Measurements from ENCODE around the gene GAS2L1.

Gene GAS2L1

DNA sequence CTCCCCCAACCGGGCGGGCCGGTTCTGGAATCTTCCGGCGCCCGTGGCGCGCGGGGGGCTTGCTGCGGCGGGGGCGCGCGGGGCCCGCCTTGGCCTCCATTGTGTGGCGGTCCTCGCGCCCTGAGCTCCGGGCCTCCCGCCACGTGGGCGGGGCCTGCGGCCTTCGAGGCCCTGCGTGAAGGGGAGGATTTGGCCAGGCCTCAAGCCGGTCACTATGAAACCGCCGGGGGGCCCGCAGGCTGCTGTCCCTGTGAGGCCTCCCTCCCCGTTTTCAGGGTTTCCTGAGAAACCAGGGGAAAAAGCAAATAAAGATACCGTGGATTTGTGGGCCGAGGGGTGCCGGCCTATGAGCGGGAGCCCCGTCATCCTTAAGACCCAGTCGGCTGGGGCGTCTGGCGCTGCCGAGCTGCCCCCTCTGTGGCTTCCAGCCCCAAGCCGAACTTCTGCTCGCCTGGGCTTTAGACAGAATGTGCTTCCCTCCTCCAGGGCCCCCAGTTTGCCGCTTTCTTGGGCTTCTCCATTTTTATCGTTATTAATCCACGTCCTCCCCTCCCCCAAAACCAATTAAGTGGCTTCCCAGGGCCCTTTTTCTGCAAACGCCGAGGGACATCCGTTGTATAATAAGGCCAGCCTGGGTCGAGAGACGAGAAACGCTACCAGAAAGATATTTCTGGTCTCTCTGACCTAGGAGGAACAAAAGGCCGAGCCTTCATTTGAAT, 37.8 kb upstream of the GAS2L1 start:
- peak overlapping the region; percentile 93 for H3K27ac ChIP-seq
- no peak for TF ChIP-seq ZFX (IDR thresholded peaks at IDR 0.05; ENCODE audit: borderline replicate concordance)
- TF ChIP-seq, protein P1, sequence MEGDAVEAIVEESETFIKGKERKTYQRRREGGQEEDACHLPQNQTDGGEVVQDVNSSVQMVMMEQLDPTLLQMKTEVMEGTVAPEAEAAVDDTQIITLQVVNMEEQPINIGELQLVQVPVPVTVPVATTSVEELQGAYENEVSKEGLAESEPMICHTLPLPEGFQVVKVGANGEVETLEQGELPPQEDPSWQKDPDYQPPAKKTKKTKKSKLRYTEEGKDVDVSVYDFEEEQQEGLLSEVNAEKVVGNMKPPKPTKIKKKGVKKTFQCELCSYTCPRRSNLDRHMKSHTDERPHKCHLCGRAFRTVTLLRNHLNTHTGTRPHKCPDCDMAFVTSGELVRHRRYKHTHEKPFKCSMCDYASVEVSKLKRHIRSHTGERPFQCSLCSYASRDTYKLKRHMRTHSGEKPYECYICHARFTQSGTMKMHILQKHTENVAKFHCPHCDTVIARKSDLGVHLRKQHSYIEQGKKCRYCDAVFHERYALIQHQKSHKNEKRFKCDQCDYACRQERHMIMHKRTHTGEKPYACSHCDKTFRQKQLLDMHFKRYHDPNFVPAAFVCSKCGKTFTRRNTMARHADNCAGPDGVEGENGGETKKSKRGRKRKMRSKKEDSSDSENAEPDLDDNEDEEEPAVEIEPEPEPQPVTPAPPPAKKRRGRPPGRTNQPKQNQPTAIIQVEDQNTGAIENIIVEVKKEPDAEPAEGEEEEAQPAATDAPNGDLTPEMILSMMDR (IDR thresholded peaks at IDR 0.05), result no peak

DNA sequence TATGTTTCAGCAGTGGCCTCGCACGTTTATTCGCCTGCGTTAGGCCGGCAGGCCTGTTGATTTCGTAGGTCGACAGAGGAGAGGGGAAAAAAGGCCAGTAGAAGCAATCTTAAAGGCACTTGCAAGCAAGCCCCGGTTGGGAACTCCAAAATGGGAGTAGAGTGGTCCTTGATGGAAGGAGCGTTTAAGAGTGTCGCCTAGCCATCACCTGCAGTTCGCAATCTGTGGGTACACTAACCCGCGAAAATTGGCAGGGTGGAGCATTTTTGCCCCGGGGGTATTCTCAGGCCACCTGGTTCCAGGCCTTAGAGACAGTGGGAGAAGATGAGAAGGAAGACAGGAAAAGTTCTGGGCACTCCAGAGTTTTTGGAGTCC, 37.2 kb upstream of the GAS2L1 start:
- no peak for TF ChIP-seq ZFX (IDR thresholded peaks at IDR 0.05; ENCODE audit: borderline replicate concordance)
- TF ChIP-seq, protein P1 (IDR thresholded peaks at IDR 0.05), result no peak
- H3K27ac ChIP-seq, result peak overlapping the region; percentile 93

DNA sequence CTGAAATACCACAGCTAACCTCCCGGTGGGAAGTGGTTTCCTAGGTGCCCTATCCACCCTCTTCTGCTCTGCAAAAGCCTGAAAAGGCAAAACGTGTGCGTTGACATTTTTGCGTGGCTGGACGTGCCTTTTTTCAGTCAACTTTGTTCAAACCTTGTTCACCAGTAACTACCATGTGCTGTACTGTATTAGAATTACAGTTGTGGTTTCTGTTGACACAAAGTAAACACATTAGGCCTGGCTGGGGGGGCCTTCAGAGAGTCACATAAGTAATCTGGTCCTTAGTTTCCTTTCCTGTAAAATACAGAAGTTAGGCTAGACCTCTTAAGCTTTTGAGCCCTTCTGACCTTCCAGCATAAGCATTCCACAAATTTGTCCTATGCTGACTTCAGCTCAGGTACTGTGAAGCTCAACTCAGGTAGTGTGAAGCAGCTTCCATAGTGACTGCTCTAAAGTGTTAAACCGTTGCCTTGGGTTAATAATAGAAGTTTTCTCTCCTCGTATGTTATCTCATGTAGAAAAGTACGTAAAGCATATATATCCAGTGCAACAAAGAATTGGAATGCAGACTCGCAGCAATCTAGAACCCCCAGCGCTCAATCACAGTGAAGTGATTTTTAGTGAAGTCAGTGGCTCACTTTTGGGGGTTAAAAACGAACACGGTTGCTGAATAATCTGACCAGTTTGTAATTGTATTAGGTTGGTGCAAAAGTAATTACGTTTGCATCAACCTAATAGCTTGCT, 36.5 kb upstream of the GAS2L1 start:
- peak overlapping the region; percentile 93 for H3K27ac ChIP-seq
- no peak for TF ChIP-seq ZFX (IDR thresholded peaks at IDR 0.05; ENCODE audit: borderline replicate concordance)
- TF ChIP-seq, protein P1 (IDR thresholded peaks at IDR 0.05), result no peak

DNA sequence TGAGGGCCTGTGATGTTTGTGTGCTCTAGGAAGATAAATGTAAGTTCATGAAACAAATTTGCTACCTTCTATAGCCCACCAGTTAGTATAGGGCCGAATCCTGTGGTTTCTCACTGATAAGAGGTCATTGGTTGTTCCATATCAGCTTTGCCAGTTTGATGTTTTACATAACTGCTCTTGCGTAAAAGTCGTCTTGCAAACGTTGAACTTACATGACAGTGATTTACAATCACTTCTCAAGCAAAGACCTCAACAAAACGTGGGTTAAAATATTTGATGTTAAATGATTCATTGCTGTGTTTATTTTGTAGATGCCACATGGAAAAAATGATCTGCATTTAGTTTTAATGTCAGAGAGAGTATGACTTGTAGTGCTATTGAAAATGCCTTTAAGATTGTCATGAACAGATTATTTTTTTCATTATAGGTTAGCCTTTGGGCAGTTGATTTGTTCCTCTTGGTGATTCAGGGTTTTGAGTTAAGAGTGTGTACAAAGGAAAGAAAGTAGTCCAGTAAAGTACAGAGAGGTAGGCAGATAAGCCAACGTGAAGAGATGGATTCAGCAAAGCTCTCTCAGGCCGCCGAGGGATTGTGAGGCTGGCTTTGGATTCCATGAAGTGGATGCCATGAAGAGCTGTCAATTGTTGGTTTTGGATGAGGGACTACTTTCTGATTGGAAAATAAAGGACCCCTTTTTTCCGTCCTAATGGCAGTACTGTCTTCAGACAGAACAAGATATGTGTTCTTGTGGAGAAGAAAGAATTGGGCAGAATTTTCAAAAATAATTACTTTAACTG, 35.8 kb upstream of the GAS2L1 start:
- TF ChIP-seq, protein P1 (IDR thresholded peaks at IDR 0.05), result no peak
- TF ChIP-seq ZFX (IDR thresholded peaks at IDR 0.05; ENCODE audit: borderline replicate concordance), result no peak
- H3K27ac ChIP-seq, result peak overlapping the region; percentile 93; the same call in 1 of the 2 replicates

DNA sequence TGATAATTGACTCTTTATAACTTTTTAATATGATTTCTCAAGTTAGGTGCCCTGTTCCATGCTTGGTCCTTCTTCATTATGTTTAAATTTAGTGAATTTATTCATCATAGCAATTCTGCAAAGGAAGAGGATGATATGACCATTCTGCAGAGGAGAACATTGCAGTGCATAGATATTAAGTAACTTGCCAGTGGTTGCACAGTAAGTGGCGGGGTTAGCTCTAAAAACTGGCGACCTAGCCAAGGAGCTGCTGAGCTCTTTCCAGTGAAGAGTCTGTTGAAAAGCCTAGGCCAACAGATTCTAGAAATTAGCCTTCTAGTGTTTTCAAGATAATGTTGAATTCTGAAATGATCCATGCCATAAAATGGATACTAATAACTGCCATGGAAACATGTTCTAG, 33.8 kb upstream of the GAS2L1 start:
- H3K27ac ChIP-seq, result no peak overlapping the region
- TF ChIP-seq ZFX (IDR thresholded peaks at IDR 0.05; ENCODE audit: borderline replicate concordance), result no peak
- TF ChIP-seq, protein P1 (IDR thresholded peaks at IDR 0.05), result no peak

DNA sequence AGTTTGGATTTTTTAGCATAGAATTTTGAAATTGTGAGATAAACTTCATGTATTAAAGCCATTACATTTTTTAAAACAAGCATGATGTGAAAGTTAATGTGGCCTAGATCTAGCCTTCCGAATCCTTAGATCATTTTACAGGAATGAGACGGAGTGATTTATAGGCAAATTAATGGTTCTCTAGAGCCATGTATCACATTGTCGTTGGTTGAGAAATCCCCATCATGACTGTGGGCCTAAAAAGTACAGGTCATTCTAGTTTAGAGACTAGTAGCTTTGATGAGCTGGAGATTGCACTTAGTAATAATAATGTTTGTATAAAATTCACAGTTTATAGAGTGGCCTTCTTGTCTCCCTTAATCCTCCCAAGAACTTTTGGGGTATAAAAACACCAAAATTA, 31.3 kb upstream of the GAS2L1 start:
- TF ChIP-seq, protein P1 (IDR thresholded peaks at IDR 0.05), result no peak
- no peak for TF ChIP-seq ZFX (IDR thresholded peaks at IDR 0.05; ENCODE audit: borderline replicate concordance)
- peak overlapping the region; percentile 30 for H3K27ac ChIP-seq

Measured in 22Rv1 (cell line).